Measurements from ENCODE around the gene YBEY. TPM values are rescaled to one million over a fixed set of nuclear protein-coding genes. Genes with fewer than 3 reads are reported as not detected.

Gene YBEY
- total and polyA plus RNA-seq, 2 of the 13 experiments (the other 11 are each of a cell fraction or from before 2014, with no cell fraction given): 6.5 to 8.9 TPM

DNA sequence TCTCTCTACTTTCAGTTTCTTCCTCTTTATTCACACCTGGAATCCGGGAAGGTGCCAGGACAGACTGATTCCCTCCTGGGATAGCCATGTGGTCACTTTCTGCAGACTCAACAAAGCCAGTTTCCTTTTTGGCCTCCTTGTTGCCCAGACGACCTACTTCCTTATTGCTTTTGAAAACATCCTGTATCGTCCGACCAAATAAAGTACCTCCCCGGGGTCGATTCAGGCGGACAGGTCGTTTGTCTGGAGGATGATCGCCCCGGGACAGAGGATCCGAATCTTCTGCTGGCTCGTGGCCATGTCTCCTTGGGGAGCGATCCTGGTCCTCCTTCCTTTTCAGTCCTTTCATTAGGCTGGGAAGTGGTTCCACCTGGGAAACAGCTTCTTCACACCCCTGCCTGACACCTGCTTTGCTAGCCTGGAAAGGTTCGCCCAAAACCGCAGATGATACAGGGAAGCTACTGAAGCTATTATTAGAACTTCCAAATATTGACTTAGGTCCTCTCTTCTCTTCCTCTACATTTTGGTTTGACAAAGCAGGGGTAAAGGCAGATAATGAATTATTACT, 2.0 kb upstream of the YBEY start:
- peaks cover 8% of the 10 kb centered on the region; the same call in 1 of the 2 replicates for H4K20me1 ChIP-seq (ENCODE audit: insufficient read depth, low read length)
- H3K9me3 ChIP-seq (ENCODE audit: low read length): no peaks in the 10 kb centered on the region
- CTCF ChIA-PET (ENCODE audit: low intra/inter-chr PET ratio, low total read pairs): no interaction called here
- DNase-seq (ENCODE audit: low spot score) (no peak), ATAC-seq (no peak), FAIRE-seq (no peak)
- no peak overlapping the region for H3K27ac ChIP-seq (ENCODE audit: extremely low read length, insufficient read depth, low read length)
- H3K79me2 ChIP-seq (ENCODE audit: insufficient read depth, low read length): peaks cover 46% of the 10 kb centered on the region
- H3K4me1 ChIP-seq (ENCODE audit: insufficient read depth, low read length): peaks cover 57% of the 10 kb centered on the region
- peaks cover 6 to 24% of the 10 kb centered on the region in 2 experiments for H3K36me3 ChIP-seq (replicated peaks in 1 of 2; ENCODE audit: control insufficient read depth in 1 of 2, insufficient read depth in 2 of 2, low read length in 2 of 2)
- H3K4me3 ChIP-seq (replicated peaks in 1 of 3; ENCODE audit: insufficient read depth in 1 of 3, low read depth in 2 of 3, low read length in 3 of 3): peak overlapping the region in 1 of 3 experiments; percentile 38; a peak in 1 of 6 replicates
- BruUV-seq (replicated peaks): no TSS peak
- no peak overlapping the region for H2AFZ ChIP-seq (ENCODE audit: low read length)
- POLR2A ChIA-PET: interaction anchor here (1.6 kb wide), 1 partner anchor 12 kb away, joined by 5 read pairs; no protein-coding TSS in a partner anchor
- H3K4me2 ChIP-seq (ENCODE audit: low read depth, low read length): peak overlapping the region; percentile 78
- TF ChIP-seq, protein P1, sequence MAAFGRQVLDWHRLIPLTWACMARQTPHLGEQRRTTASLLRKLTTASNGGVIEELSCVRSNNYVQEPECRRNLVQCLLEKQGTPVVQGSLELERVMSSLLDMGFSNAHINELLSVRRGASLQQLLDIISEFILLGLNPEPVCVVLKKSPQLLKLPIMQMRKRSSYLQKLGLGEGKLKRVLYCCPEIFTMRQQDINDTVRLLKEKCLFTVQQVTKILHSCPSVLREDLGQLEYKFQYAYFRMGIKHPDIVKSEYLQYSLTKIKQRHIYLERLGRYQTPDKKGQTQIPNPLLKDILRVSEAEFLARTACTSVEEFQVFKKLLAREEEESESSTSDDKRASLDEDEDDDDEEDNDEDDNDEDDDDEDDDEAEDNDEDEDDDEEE (CRISPR knock-in tag; IDR thresholded peaks at IDR 0.05): 0 out of 2 replicates have a peak, but pooled peaks have one; percentile 28
- TF ChIP-seq ZNF777 (CRISPR knock-in tag; IDR thresholded peaks at IDR 0.05) (0 out of 2 replicates have a peak, but pooled peaks have one; percentile 21), ZBTB7A (CRISPR knock-in tag; IDR thresholded peaks at IDR 0.05) (no peak)
- no peaks in the 10 kb centered on the region; a peak in 1 of 5 replicates for H3K27me3 ChIP-seq (ENCODE audit: control insufficient read depth in 1 of 2, insufficient read depth in 2 of 2, low read length in 2 of 2)
- in situ Hi-C loops (cut with HindIII; ENCODE audit: extremely low pct_ligation_motif_present, low pct_unique_long_range_greater_than_20kb) (loop anchor here (10.0 kb wide), 1 partner anchor 309 kb away; no protein-coding TSS in a partner anchor), intact Hi-C loops (cut with micrococcal nuclease; ENCODE audit: unreplicated experiment) (loop anchor here (10.0 kb wide), 1 partner anchor 59 kb away; the partner anchor contains the start of gene LSS)
- WGBS (ENCODE audit: low lambda C conversion rate): 91% methylated on average over 14 of the region's 15 CpGs
- peak overlapping the region; percentile 92; the same call in 1 of the 2 replicates for H3K9ac ChIP-seq (ENCODE audit: insufficient read depth, low read depth, low read length)

DNA sequence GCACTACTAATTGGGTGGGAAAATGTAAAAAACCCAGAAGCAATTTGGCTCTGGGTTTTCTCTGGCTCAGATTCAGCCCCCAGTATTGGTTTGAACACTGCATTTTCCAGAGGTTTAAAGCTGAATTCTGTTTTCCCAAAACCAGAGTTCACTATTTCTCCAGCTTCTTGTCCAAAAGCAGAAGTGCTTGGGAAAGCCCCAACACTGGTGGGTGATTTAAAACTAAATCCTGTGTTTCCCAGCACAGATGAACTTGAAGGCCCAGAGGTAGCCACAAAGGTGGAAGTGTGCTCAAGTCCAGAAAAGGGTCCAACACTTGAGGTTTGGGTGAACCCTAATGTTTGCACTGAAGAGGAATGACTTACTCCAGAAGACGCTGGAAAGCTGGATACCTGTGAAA, 1.4 kb upstream of the YBEY start:
- Histone ChIP-seq H3K79me2 (ENCODE audit: insufficient read depth, low read length) (peaks cover 46% of the 10 kb centered on the region), H3K4me3 (replicated peaks in 1 of 3; ENCODE audit: insufficient read depth in 1 of 3, low read depth in 2 of 3, low read length in 3 of 3) (peak overlapping the region; percentile 2 to 98 (median 84); a peak in 5 of 6 replicates), H3K9ac (ENCODE audit: insufficient read depth, low read depth, low read length) (peak overlapping the region; percentile 92; the same call in 1 of the 2 replicates), H3K36me3 (replicated peaks in 1 of 2; ENCODE audit: control insufficient read depth in 1 of 2, insufficient read depth in 2 of 2, low read length in 2 of 2) (peaks cover 2 to 18% of the 10 kb centered on the region in 2 experiments), H3K27me3 (ENCODE audit: control insufficient read depth in 1 of 2, insufficient read depth in 2 of 2, low read length in 2 of 2) (no peaks in the 10 kb centered on the region; a peak in 1 of 5 replicates), H3K9me3 (ENCODE audit: low read length) (no peaks in the 10 kb centered on the region), H3K4me1 (ENCODE audit: insufficient read depth, low read length) (peaks cover 62% of the 10 kb centered on the region), H3K4me2 (ENCODE audit: low read depth, low read length) (peak overlapping the region; percentile 78), H2AFZ (ENCODE audit: low read length) (no peak overlapping the region), H4K20me1 (ENCODE audit: insufficient read depth, low read length) (peaks cover 8% of the 10 kb centered on the region; the same call in 1 of the 2 replicates), H3K27ac (ENCODE audit: extremely low read length, insufficient read depth, low read length) (peak overlapping the region; percentile 95)
- no peak for DNase-seq (ENCODE audit: low spot score)
- WGBS (ENCODE audit: low lambda C conversion rate): 89% methylated on average over 1 of the region's 1 CpG
- ChIA-PET POLR2A (interaction anchor here (1.6 kb wide), 1 partner anchor 11 kb away, joined by 5 read pairs; no protein-coding TSS in a partner anchor), CTCF (ENCODE audit: low intra/inter-chr PET ratio, low total read pairs) (no interaction called here)
- intact Hi-C loops (cut with micrococcal nuclease; ENCODE audit: unreplicated experiment): loop anchor here (10.0 kb wide), 1 partner anchor 60 kb away; the partner anchor contains the start of gene LSS
- BruUV-seq (replicated peaks): no TSS peak
- in situ Hi-C loops (cut with HindIII; ENCODE audit: extremely low pct_ligation_motif_present, low pct_unique_long_range_greater_than_20kb): loop anchor here (5.0 to 10.0 kb wide), 2 partner anchors 38 to 310 kb away; partner anchors contain the start of genes C21orf58 and PCNT
- FAIRE-seq: no peak
- ATAC-seq: no peak
- no peak for TF ChIP-seq ZNF160 (CRISPR knock-in tag; IDR thresholded peaks at IDR 0.05)
- TF ChIP-seq ZFP36L2 (CRISPR knock-in tag; IDR thresholded peaks at IDR 0.05): no peak
- no peak for TF ChIP-seq ZNF546 (CRISPR knock-in tag; conservative IDR thresholded peaks at IDR 0.05)
- TF ChIP-seq, protein P2, sequence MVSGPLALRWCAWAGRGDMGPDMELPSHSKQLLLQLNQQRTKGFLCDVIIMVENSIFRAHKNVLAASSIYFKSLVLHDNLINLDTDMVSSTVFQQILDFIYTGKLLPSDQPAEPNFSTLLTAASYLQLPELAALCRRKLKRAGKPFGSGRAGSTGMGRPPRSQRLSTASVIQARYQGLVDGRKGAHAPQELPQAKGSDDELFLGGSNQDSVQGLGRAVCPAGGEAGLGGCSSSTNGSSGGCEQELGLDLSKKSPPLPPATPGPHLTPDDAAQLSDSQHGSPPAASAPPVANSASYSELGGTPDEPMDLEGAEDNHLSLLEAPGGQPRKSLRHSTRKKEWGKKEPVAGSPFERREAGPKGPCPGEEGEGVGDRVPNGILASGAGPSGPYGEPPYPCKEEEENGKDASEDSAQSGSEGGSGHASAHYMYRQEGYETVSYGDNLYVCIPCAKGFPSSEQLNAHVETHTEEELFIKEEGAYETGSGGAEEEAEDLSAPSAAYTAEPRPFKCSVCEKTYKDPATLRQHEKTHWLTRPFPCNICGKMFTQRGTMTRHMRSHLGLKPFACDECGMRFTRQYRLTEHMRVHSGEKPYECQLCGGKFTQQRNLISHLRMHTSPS (CRISPR knock-in tag; IDR thresholded peaks at IDR 0.05; ENCODE audit: low read depth): no peak
- no peak for TF ChIP-seq NFIC (IDR thresholded peaks at IDR 0.05; ENCODE audit: low read length)
- TF ChIP-seq RFX1 (IDR thresholded peaks at IDR 0.05): no peak
- TF ChIP-seq SMC3 (IDR thresholded peaks at IDR 0.05; ENCODE audit: low read length): no peak
- no peak for TF ChIP-seq SMAD1 (CRISPR knock-in tag; IDR thresholded peaks at IDR 0.05; ENCODE audit: borderline replicate concordance, low read depth)
- TF ChIP-seq, protein P3, sequence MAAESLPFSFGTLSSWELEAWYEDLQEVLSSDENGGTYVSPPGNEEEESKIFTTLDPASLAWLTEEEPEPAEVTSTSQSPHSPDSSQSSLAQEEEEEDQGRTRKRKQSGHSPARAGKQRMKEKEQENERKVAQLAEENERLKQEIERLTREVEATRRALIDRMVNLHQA (CRISPR knock-in tag; IDR thresholded peaks at IDR 0.05): no peak
- TF ChIP-seq U2AF2 (IDR thresholded peaks at IDR 0.05; ENCODE audit: low read depth, low read length): no peak
- TF ChIP-seq ZNF772 (CRISPR knock-in tag; IDR thresholded peaks at IDR 0.05): no peak
- no peak for TF ChIP-seq DNMT1 (CRISPR knock-in tag; IDR thresholded peaks at IDR 0.05)
